Parathyroid adenoma (tissue), 2 donors: Measurements from ENCODE around the gene RASSF8.
"Not testable (repeated sequence)": the region's sequence is repeated elsewhere in the genome, so short reads cannot be mapped to it uniquely, and the experiment has no call there.

ENCODE experiments used
- H2AFZ ChIP-seq: fragments of 300-600 bp; sonication (generic); one replicate; pipeline ENCODE4 v1.7.0; 2017; ENCODE audit warnings: antibody characterized with exemption, mild to moderate bottlenecking
- H3K27ac ChIP-seq: fragments of 300-600 bp; sonication (generic); one replicate; pipeline ENCODE4 v1.7.0; 2017
- H3K27me3 ChIP-seq: fragments of 300-600 bp; sonication (generic); one replicate; pipeline ENCODE4 v1.7.0; 2017; ENCODE audit warnings: low read length; ENCODE audit not compliant: control insufficient read depth, insufficient read depth
- H3K36me3 ChIP-seq: fragments of 300-600 bp; sonication (generic); one replicate; pipeline ENCODE4 v1.7.0; 2017; ENCODE audit warnings: low read length; ENCODE audit not compliant: control insufficient read depth, insufficient read depth
- H3K4me1 ChIP-seq: fragments of 300-600 bp; sonication (generic); one replicate; pipeline ENCODE4 v1.7.0; 2017; ENCODE audit warnings: control low read depth
- H3K4me2 ChIP-seq: fragments of 300-600 bp; sonication (generic); one replicate; pipeline ENCODE4 v1.7.0; 2017; ENCODE audit warnings: low read length
- H3K4me3 ChIP-seq: fragments of 300-600 bp; sonication (generic); one replicate; pipeline ENCODE4 v1.7.0; 2017; ENCODE audit warnings: low read depth, low read length
- H3K79me2 ChIP-seq: fragments of 300-600 bp; sonication (generic); one replicate; pipeline ENCODE4 v1.7.0; 2017; ENCODE audit warnings: control low read depth
- H3K9ac ChIP-seq: fragments of 300-600 bp; sonication (generic); one replicate; pipeline ENCODE4 v1.7.0; 2017; ENCODE audit warnings: mild to moderate bottlenecking
- H3K9me3 ChIP-seq: fragments of 300-600 bp; sonication (generic); one replicate; pipeline ENCODE4 v1.7.0; 2017; ENCODE audit warnings: low read length; ENCODE audit not compliant: control insufficient read depth
- CTCF ChIP-seq: fragments of 300-600 bp; sonication (generic); IDR thresholded peaks from one replicate; pipeline ENCODE4 v1.7.0; 2017; ENCODE audit warnings: antibody characterized with exemption, mild to moderate bottlenecking
- donor health status: primary hyperparathyroidism.

RASSF8 gene

GRCh38 chr12:26052652-26053051 lies 94.2 kb downstream of the RASSF8 start:
- H3K27ac ChIP-seq: no peak overlapping the region
- no peaks in the 10 kb centered on the region for H3K36me3 ChIP-seq
- TF ChIP-seq CTCF: no peak
- no peaks in the 10 kb centered on the region for H3K9me3 ChIP-seq
- no peak overlapping the region for H3K4me3 ChIP-seq
- H2AFZ ChIP-seq: no peak overlapping the region
- no peaks in the 10 kb centered on the region for H3K27me3 ChIP-seq
- H3K4me1 ChIP-seq: no peaks in the 10 kb centered on the region
- H3K79me2 ChIP-seq: no peaks in the 10 kb centered on the region
- H3K9ac ChIP-seq: no peak overlapping the region
- H3K4me2 ChIP-seq: no peak overlapping the region

DNA sequence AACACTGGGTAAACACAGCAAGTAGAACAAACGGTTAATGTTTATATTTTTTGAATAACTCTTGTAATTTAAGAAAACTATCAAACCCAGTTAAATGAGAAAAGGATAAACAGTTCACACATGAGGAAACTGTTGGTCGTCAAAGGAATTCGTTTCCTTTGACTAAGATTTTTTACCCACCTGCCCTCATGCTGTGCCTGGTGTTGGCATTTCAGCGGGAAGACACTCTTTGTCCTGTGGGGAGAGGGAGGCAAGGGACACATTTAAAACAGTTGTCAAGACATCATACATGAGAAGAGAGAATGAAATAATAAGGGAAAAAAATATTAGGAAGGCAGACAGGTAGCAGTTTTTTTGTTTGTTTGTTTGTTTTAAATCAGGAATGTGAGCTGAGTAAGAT lies 95.9 kb downstream of the RASSF8 start:
- no peak overlapping the region for H3K4me3 ChIP-seq

GRCh38 chr12:26055087-26055486 lies 96.6 kb downstream of the RASSF8 start:
- H3K27ac ChIP-seq: no peak overlapping the region
- no peaks in the 10 kb centered on the region for H3K36me3 ChIP-seq
- H2AFZ ChIP-seq: no peak overlapping the region
- H3K9me3 ChIP-seq: no peaks in the 10 kb centered on the region
- H3K27me3 ChIP-seq: no peaks in the 10 kb centered on the region
- no peaks in the 10 kb centered on the region for H3K4me1 ChIP-seq
- no peak overlapping the region for H3K4me3 ChIP-seq
- no peak overlapping the region for H3K4me2 ChIP-seq
- no peaks in the 10 kb centered on the region for H3K79me2 ChIP-seq
- no peak overlapping the region for H3K9ac ChIP-seq
- no peak for TF ChIP-seq CTCF

More for the DNA sequence above, 95.9 kb downstream of the RASSF8 start:
- Histone ChIP-seq H3K4me1 (no peaks in the 10 kb centered on the region), H3K79me2 (no peaks in the 10 kb centered on the region), H3K36me3 (no peaks in the 10 kb centered on the region), H3K4me2 (no peak overlapping the region), H3K27ac (no peak overlapping the region), H2AFZ (no peak overlapping the region), H3K9me3 (no peaks in the 10 kb centered on the region), H3K27me3 (no peaks in the 10 kb centered on the region), H3K9ac (no peak overlapping the region)
- no peak for TF ChIP-seq CTCF

- TF ChIP-seq CTCF: no peak
- no peaks in the 10 kb centered on the region for H3K9me3 ChIP-seq
These were observed 97.9 kb downstream of the RASSF8 start for GRCh38 chr12:26056335-26056734.

DNA sequence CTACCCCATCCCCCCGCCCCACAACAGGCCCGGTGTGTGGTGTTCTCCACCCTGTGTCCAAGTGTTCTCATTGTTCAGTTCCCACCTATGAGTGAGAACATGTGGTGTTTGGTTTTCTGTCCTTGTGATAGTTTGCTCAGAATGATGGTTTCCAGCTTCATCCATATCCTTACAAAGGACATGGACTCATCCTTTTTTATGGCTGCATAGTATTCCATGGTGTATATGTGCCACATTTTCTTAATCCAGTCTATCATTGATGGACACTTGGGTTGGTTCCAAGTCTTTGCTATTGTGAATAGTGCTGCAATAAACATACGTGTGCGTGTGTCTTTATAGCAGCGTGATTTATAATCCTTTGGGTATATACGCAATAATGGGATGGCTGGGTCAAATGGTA lies 98.8 kb downstream of the RASSF8 start:
- H2AFZ ChIP-seq, H3K4me1 ChIP-seq, H3K9ac ChIP-seq, H3K4me2 ChIP-seq, H3K9me3 ChIP-seq, H3K36me3 ChIP-seq, H3K4me3 ChIP-seq, H3K79me2 ChIP-seq, H3K27ac ChIP-seq, H3K27me3 ChIP-seq: not testable (repeated sequence)

More at GRCh38 chr12:26056335-26056734, 97.9 kb downstream of the RASSF8 start:
- Histone ChIP-seq H3K27ac (no peak overlapping the region), H3K36me3 (no peaks in the 10 kb centered on the region), H3K4me3 (no peak overlapping the region), H2AFZ (no peak overlapping the region), H3K4me1 (no peaks in the 10 kb centered on the region), H3K27me3 (no peaks in the 10 kb centered on the region), H3K79me2 (no peaks in the 10 kb centered on the region), H3K9ac (no peak overlapping the region), H3K4me2 (no peak overlapping the region)
